ENCODE measurements around the gene C2CD5. TPM values are rescaled to one million over a fixed set of nuclear protein-coding genes. Genes with fewer than 3 reads are reported as not detected.

Gene C2CD5
- polyA plus RNA-seq, 3 donors, result 72.3 to 82.8 (median 76.2) TPM

DNA sequence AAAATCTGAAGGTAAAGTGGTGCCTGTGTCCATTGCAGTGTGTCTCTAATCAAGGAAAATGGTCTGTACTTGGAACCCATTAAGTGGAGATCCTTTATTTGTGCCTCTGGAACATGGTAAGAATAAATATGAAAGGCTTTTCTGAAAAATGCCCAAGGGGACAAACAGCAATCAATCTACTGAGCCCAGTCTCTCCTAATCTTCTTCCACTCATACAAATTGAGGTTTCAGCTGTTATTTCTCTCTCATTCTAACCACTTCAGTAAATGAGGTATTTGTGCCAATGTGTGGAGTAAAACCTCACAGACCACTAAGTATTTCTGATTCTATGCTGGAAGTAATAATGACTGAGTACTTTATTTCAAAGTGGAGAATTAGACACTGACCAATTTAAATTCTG is 127.5 kb downstream of the C2CD5 start:
- DNase-seq (ENCODE audit: low read depth in 3 of 3, low spot score in 2 of 3), result no peak

DNA sequence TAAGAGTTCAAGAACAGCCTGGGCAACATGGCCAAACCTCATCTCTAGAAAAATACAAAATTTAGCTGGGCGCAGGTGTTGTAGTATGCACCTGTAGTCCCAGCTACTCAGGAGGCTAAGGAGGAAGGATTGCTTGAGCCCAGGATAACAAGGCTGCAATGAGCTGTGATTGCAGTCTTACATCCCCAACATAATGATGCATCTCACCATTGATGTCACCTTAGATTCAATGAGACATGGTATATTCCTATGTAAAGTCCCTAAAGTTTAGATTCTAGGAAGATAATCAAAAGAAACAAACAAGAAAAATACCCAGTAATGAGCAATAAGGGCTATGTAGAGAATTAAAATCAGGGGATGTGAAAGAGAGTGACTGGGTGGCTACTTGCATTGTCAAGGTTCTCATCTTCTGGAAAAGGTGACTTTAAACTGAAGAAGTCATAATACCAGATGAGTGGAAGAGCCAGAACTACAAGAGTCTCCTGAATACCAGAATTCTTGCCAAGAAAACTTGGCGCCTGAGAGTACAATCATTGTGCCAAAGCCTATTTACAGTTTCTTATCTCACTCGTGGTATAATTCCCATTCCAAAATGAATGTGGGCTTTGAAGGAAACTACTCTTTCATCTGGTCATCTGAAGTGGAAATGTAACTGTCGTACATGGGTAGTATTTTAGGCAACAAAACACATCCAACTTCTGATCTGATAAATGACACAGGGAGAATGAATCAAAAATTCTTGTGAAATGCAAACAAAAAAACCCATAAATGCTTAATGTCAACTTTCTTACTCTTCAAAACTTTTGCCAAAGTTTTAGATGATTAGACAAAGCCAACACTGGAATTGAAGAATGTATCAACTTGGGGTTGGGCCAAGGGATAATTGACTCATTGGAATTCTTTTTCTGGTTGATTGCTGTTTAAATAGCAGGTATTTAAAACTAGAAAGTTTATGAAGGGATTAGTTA is 128.7 kb downstream of the C2CD5 start:
- DNase-seq (ENCODE audit: low read depth in 3 of 3, low spot score in 2 of 3), result no peak

DNA sequence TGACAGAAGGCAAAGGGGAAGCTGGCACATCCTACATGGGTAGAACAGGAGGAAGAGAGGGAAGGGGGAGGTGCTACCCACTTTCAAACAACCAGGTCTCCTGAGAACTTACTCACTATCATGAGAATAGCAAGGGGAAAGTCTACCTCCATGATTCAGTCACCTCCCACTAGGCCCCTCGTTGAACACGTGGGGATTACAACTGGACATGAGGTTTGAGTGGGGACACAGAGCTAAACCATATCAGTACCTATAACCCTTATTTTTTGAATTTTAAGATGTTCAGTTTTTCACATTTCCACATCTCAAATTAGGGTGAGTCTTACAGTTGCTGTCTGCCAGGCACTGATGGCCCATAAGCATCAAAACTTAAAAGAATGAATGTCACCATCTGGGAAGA is 129.6 kb downstream of the C2CD5 start:
- no peak for DNase-seq (ENCODE audit: low read depth in 3 of 3, low spot score in 2 of 3)

DNA sequence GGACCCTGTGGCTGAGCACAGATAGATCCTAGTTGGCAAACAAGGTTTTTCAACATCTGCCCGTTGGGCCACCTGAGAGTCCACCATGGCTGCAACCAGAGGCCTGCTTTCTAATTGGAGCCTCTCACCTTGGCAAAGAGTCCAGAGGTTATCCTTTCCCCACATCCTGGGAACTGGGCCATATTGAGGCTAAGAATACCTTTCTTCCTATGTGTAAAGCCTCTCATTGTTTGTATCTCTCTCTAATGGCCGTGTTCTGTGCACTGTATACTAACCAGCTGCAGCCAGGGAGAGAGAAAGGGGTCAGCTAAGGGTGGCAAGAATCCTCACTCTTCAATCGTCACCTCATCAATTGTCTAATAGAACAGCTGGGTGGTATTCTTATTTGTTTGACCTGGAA is 130.8 kb downstream of the C2CD5 start:
- DNase-seq (ENCODE audit: low read depth in 3 of 3, low spot score in 2 of 3), result no peak

DNA sequence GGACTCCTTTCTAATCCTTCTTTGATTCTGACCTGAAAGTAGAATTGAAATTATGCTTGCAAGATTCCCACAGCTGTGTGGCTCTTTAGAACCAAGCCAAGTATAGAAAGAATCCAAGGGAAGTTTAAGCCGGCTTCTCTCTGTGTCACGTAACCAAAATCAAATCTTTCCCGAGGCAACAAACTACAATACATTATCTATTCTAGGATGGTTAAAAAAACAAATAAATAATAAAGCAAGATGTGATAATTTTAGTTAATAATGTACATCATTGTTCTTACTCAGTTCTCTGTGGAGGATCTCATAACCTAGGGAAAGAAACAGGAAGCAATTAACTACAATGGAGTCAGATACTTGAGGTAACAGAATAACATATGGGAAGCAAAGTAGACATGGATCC is 131.8 kb downstream of the C2CD5 start:
- DNase-seq (ENCODE audit: low read depth in 3 of 3, low spot score in 2 of 3), result no peak

DNA sequence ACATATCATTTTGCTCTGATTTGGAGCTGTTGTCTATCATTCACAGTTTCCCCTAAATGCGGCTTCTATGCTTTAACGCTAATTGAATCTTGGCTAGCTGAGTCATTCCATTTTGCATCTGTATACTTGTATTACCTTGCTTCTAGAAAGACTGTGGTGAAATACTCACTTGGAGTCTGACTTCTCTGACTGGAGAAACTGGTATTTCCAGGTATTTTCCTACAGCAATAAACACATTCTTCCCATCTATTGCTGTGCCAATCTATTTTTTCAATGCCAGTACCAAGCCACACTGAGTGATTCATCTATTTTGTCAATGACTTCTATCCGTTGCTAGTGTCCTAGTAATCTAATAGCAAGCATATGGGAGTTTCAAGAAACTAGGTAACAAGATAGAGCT is 133.9 kb downstream of the C2CD5 start:
- DNase-seq (ENCODE audit: low read depth in 3 of 3, low spot score in 2 of 3), result no peak

DNA sequence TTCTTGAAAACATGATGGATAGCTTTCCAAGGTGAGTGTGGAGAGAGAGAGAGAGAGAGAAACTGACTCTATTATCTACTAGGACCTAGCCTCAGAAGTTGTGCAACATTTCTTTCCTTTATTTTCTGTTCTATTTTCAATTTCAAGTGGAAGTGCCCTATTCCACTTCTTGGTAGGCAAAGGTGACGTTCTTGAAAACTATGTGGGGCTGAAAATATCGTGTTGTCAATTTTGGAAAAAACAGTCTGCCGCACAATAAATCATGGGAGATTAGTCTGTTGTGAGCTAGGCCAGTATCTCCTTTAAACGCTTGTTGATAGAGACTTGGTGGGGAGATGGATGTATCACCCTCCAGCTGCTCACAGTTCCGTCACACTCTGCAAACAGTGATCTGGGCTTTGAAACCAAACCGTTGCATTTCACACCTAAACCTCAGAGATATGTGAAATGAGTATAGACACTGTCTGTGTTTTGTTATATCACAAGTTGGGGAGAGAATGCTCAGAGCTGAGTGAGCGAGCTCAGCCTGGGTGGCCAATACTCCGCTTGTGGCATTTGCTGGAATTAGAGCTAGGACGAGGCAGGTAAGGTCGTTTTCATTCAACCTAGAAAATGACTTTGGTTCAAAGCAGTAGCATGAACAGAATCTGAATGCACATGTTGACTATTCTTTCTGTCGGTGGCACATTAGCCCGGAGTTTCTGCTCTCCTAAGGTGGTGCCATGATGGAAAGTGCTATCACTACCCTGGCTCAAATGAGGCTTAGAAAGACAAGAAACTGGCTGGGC is 134.8 kb downstream of the C2CD5 start:
- DNase-seq (ENCODE audit: low read depth in 3 of 3, low spot score in 2 of 3), result no peak

DNA sequence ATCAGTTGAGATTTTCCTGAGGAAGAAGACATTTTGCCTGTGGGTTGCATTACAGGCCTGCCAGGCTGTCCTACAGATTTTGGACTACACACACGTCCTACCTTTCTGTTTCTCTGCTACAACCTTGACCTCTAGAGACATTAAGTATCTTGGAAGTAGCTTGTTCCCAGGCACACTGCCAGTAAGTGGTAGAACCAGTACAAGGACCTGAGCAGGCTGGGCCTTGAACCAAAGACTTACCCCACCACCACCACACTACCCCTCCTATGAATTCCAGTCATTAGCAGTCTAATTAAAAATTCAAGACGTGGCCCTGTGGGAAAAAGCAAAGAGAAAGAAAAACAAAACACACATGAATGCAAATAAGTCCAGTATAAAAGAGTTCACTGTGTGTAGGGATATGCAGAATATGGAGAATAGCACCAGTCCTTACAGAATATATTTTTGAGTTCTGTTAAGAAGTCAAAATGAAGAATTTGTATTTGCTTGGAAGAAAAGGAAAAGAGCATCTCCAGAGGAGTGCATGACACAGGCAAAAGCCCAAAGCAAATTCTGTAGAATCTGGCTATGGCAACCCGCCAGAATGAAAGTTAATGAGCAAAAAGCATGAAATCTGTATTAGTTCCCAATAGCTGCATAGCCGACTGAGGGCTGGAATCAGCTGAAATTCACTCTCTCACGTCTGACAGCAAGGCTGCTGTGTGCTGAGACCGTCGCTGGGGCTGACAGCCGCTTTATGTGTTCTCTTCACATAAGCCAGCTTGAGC is 135.5 kb downstream of the C2CD5 start:
- DNase-seq (ENCODE audit: low read depth in 3 of 3, low spot score in 2 of 3), result no peak

DNA sequence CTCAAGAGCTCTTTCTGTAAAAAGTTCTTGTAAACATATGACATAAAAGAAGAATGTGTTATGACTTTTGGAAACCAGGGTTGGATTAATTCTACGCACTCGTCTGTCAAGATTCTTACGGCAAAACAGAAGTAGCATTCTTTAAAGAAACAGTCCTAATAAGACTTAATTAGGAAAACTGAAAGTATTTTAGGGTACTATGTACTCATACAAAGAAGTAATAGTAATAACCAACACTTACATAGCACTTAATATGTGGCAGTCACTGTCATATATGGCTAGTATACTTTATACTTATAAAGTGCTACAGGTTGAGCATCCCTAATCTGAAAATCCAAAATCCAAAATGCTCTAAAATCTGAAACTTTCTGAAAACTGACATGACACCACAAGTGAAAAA is 136.9 kb downstream of the C2CD5 start:
- DNase-seq (ENCODE audit: low read depth in 3 of 3, low spot score in 2 of 3), result no peak

DNA sequence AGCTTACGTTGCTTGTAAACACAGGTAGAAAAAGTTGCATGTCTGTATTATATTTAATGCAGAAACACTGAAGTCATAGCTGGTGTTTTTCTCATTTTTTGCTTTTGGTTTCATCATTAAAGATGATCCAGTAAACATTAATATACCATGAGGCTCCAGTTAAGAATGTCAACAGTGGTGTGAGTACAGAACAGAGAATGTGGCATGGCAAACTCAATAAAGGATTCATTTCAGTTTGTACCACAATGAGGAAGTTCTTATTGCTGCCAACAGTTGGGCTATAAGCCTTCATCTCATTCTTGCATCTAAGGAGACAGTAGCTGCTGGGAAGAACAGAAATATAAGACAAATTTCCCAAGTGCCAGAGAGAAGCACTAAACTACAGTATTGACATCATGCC is 137.7 kb downstream of the C2CD5 start:
- no peak for DNase-seq (ENCODE audit: low read depth in 3 of 3, low spot score in 2 of 3)

DNA sequence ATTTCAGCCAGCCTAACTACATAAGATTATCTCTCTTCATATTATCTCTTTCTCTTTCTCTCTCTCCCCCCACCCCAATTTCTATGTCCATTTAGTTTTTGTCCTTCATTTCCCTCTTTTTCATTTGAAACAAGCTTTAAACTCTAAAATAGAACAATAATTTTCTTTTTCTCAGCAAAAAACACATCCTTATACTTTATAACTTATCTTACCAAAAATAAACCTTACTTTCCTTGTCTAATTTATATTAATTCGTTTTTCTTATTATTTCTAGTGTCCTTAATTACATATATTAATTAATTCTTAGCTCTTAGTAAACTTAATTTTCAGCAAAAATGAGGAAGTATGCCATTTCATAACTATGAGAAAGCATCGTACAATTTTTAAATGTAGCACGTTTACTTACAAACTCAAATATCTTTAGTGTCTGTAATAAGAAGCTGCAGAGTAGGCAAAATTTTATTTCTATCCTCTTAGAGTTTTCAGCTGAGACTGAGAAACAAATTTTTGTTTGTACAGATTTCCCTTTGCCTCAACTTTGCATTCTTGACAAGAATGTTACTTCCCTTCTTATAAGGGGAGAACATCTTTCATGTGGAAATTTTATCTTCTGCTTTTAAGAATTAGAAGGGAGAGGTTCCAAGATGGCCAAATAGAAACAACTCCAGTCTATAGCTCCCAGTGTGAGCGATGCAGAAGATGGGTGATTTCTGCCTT is 144.7 kb downstream of the C2CD5 start:
- DNase-seq (ENCODE audit: low read depth in 3 of 3, low spot score in 2 of 3), result no peak

Other genes with a start within 250 kb of the C2CD5 start
- gene ST8SIA1, start 209.8 kb downstream of the C2CD5 start, polyA plus RNA-seq (ENCODE audit: insufficient read length in 3 of 3), result 1 to 10 TPM; 5.7 to 6.8 (median 5.7) TPM
- 10 to 100 TPM; 65.6 to 73.2 (median 72.5) TPM for gene ETNK1, start 80.6 kb upstream of the C2CD5 start, polyA plus RNA-seq (ENCODE audit: insufficient read length in 3 of 3)